GM12878 (cell line): ENCODE data around the gene MEGF9. TPM values are rescaled to one million over a fixed set of nuclear protein-coding genes. Genes with fewer than 3 reads are reported as not detected.

Experiments used
- ATAC-seq: fragments of 200-7000 bp; cut with Tn5 transposase; 3 replicates; pipeline ENCODE4 v1.9.1; 2020; ENCODE audit warnings: mild to moderate bottlenecking, moderate library complexity
- BruUV-seq: library from RNA; stranded (reverse); fragments of 400-500 nt; replicated peaks from 2 replicates; lab custom pipeline; 2021; lab: Mats Ljungman, UMichigan
- CTCF ChIA-PET: fragments of 300-600 bp; sonication (Branson Sonifier 250); formaldehyde crosslinking; extraction: SDS; loops from one replicate; lab custom pipeline; 2021; ENCODE audit warnings: inconsistent platforms; lab: Yijun Ruan, JAX
- POLR2A ChIA-PET: fragments of 350-600 bp; formaldehyde crosslinking; extraction: SDS; loops from one replicate; lab custom pipeline; 2021; ENCODE audit warnings: inconsistent platforms; lab: Charles Lee
- RAD21 ChIA-PET: fragments of 300-600 bp; sonication (Branson Sonifier 250); formaldehyde crosslinking; loops from one replicate; lab custom pipeline; 2023; ENCODE audit warnings: antibody characterized with exemption; ENCODE audit not compliant: unreplicated experiment; lab: Charles Lee
- SMC1A ChIA-PET: fragments of 300-600 bp; sonication (Branson Sonifier 250); formaldehyde crosslinking; loops from one replicate; lab custom pipeline; 2023; ENCODE audit not compliant: unreplicated experiment, uncharacterized antibody; lab: Charles Lee
- DNase-seq: peaks from one replicate; pipeline ENCODE4 v3.0.0-alpha.2; 2011; ENCODE audit warnings: low read depth, low spot score
- FAIRE-seq: peaks from 3 replicates; lab custom pipeline; 2011; peaks lifted over from hg19 to GRCh38; lab: Jason Lieb, UNC
- H2AFZ ChIP-seq: 2 replicates; pipeline ENCODE4 v1.6.0; 2011; ENCODE audit warnings: low read depth, low read length, control low read depth; ENCODE audit not compliant: control insufficient read depth
- H3K27ac ChIP-seq: 2 replicates; pipeline ENCODE4 v1.5.1; 2011; ENCODE audit warnings: control low read depth; ENCODE audit not compliant: control insufficient read depth, insufficient read depth
- H3K27me3 ChIP-seq, 2 experiments: replicated peaks in 1 of 2; 2 replicates each; pipeline versions ENCODE4 v1.6.0 to v1.6.1; 2011; ENCODE audit warnings: low read length in 1 of 2; ENCODE audit not compliant: control insufficient read depth in 2 of 2, insufficient read depth in 2 of 2
- H3K36me3 ChIP-seq, 2 experiments: 2 replicates each; pipeline ENCODE4 v1.5.1; 2011; ENCODE audit warnings: low read length in 1 of 2; ENCODE audit not compliant: control insufficient read depth in 2 of 2, insufficient read depth in 2 of 2
- H3K4me1 ChIP-seq: 2 replicates; pipeline ENCODE4 v1.6.1; 2011; ENCODE audit warnings: mild to moderate bottlenecking, low read length, moderate library complexity, mixed read lengths; ENCODE audit not compliant: control insufficient read depth, insufficient read depth
- H3K4me2 ChIP-seq: 2 replicates; pipeline ENCODE4 v1.6.0; 2011; ENCODE audit warnings: control low read depth; ENCODE audit not compliant: control insufficient read depth, insufficient read depth
- H3K4me3 ChIP-seq: fragments of 200-600 bp; sonication (generic); 2 replicates; pipeline ENCODE4 v1.5.1; 2016
- H3K79me2 ChIP-seq: 2 replicates; pipeline ENCODE4 v1.6.0; 2011; ENCODE audit warnings: low read length; ENCODE audit not compliant: control insufficient read depth, insufficient read depth
- H3K9ac ChIP-seq: 2 replicates; pipeline ENCODE4 v1.8.0; 2011; ENCODE audit warnings: low read length, control low read depth, mixed read lengths; ENCODE audit not compliant: control insufficient read depth, insufficient read depth
- H3K9me3 ChIP-seq: replicated peaks from 3 replicates; pipeline ENCODE4 v1.5.1; 2011; ENCODE audit warnings: mild to moderate bottlenecking, low read length; ENCODE audit not compliant: control insufficient read depth, insufficient read depth
- H4K20me1 ChIP-seq: 2 replicates; pipeline ENCODE4 v1.6.0; 2011; ENCODE audit not compliant: control insufficient read depth, insufficient read depth
- EED ChIP-seq: sonication (generic); IDR thresholded peaks from 2 replicates; pipeline ENCODE4 v1.6.1; 2016; ENCODE audit warnings: antibody characterized with exemption, low read depth
- ETV6 ChIP-seq, 2 experiments: fragments of 450-650 bp in 1 of 2; IDR thresholded peaks in 1 of 2; conservative IDR thresholded peaks in 1 of 2; 2 replicates each; pipeline ENCODE4 v1.6.1; 2014; ENCODE audit warnings: antibody characterized with exemption in 1 of 2, borderline replicate concordance in 1 of 2, low read depth in 1 of 2, mild to moderate bottlenecking in 1 of 2, moderate library complexity in 1 of 2
- EZH2 ChIP-seq: IDR thresholded peaks from 2 replicates; pipeline ENCODE4 v1.6.1; 2012; ENCODE audit warnings: low read depth, mild to moderate bottlenecking, control low read depth, inconsistent platforms, low read length, borderline replicate concordance; ENCODE audit not compliant: control insufficient read depth
- FOS ChIP-seq: IDR thresholded peaks from 3 replicates; pipeline ENCODE4 v1.6.1; 2011; ENCODE audit warnings: borderline replicate concordance; ENCODE audit not compliant: insufficient read length; ENCODE audit errors: extremely low read depth
- HDAC6 ChIP-seq: fragments of 200-600 bp; sonication (generic); IDR thresholded peaks from one replicate; pipeline ENCODE4 v1.8.0; 2017; ENCODE audit warnings: antibody characterized with exemption; ENCODE audit not compliant: unreplicated experiment
- IKZF2 ChIP-seq, 2 experiments: fragments of 450-650 bp; IDR thresholded peaks; 2 replicates each; pipeline ENCODE4 v1.6.1; 2017; ENCODE audit warnings: mild to moderate bottlenecking in 2 of 2, moderate library complexity in 2 of 2
- MXI1 ChIP-seq: fragments of 150-350 bp; IDR thresholded peaks from 2 replicates; pipeline ENCODE4 v1.6.1; 2011; ENCODE audit warnings: low read depth, mild to moderate bottlenecking, inconsistent platforms, low read length, improper control_type of control experiment
- NFXL1 ChIP-seq: fragments of 450-650 bp; IDR thresholded peaks from 2 replicates; pipeline ENCODE4 v1.6.1; 2017; ENCODE audit warnings: antibody characterized with exemption, mild to moderate bottlenecking, borderline replicate concordance
- NRF1 ChIP-seq: conservative IDR thresholded peaks from 2 replicates; pipeline ENCODE4 v1.6.1; 2011; ENCODE audit warnings: mild to moderate bottlenecking, low read depth, low read length, improper control_type of control experiment
- RELA ChIP-seq: fragments of 450-650 bp; IDR thresholded peaks from 2 replicates; pipeline ENCODE4 v1.8.0; 2014; ENCODE audit warnings: borderline replicate concordance; ENCODE audit not compliant: partially characterized antibody
- RFX5 ChIP-seq: IDR thresholded peaks from 2 replicates; pipeline ENCODE4 v1.6.1; 2011; ENCODE audit warnings: low read depth, low read length, improper control_type of control experiment
- SPI1 ChIP-seq: IDR thresholded peaks from 2 replicates; pipeline ENCODE4 v1.6.1; 2011; ENCODE audit warnings: low read depth, mild to moderate bottlenecking, low read length, moderate library complexity, borderline replicate concordance; ENCODE audit not compliant: insufficient read depth
- SREBF1 ChIP-seq: IDR thresholded peaks from 2 replicates; pipeline ENCODE4 v1.6.1; 2012; ENCODE audit warnings: mild to moderate bottlenecking, low read length
- SRF ChIP-seq, 2 experiments: IDR thresholded peaks; 2 replicates each; pipeline ENCODE4 v1.6.1; 2011; ENCODE audit warnings: low read depth in 2 of 2, low read length in 2 of 2, mild to moderate bottlenecking in 1 of 2, moderate library complexity in 1 of 2
- WGBS: methylation state at CpG from one replicate; pipeline ENCODE4 v1.1.6; 2016; ENCODE audit warnings: low lambda C conversion rate; ENCODE audit not compliant: insufficient replicate concordance, insufficient coverage; ENCODE audit errors: missing lambda C conversion rate; 5-methylcytosine and 5-hydroxymethylcytosine counted together
- in situ Hi-C: fragments of 300-500 bp; cut with MboI; formaldehyde crosslinking; loops from 9 replicates; pipeline ENCODE4 v1.14.3; 2018; ENCODE audit warnings: mixed read lengths
- intact Hi-C: fragments of 100-400 bp; cut with micrococcal nuclease; formaldehyde crosslinking; loops from one replicate; pipeline ENCODE4 v1.14.2; 2022; ENCODE audit not compliant: unreplicated experiment
- polyA plus RNA-seq, 11 experiments: library from polyadenylated mRNA; depleted of rRNA in 4 of 11; unstranded in 6 of 11; stranded (reverse) in 5 of 11; fragments of >200 nt; fragmentation: Nextera tagmentation in 4 of 11; fragmentation: Illumina TruSeq in 1 of 11; extraction: Ambion mirVana in 4 of 11; extraction: Trizol in 1 of 11; gene quantifications; 1 replicate in 1 of 11; 2 replicates in 10 of 11; pipeline versions ENCODE4 v1.2.1 to v1.2.3, GENCODE V29; 2011 to 2016; ENCODE audit warnings: inconsistent platforms in 2 of 11, missing spikeins in 2 of 11, low read depth in 1 of 11
- total RNA-seq, 4 experiments: library from RNA; depleted of rRNA in 3 of 4; stranded (reverse); fragments of >200 nt in 3 of 4; fragmentation: Illumina TruSeq in 1 of 4; extraction: Trizol in 1 of 4; gene quantifications; 2 replicates each; pipeline versions ENCODE4 v1.2.1 to v1.2.3, GENCODE V29; 2013 to 2021
- TF ChIP-seq, protein P1 (sequence below): fragments of 450-650 bp; IDR thresholded peaks from 2 replicates; pipeline ENCODE4 v1.6.1; 2017; ENCODE audit warnings: mild to moderate bottlenecking, moderate library complexity
- TF ChIP-seq, protein P2 (sequence below): fragments of 450-650 bp; IDR thresholded peaks from 2 replicates; pipeline ENCODE4 v1.6.1; 2016; ENCODE audit warnings: mild to moderate bottlenecking
- TF ChIP-seq, protein P3 (sequence below): fragments of 450-650 bp; IDR thresholded peaks from 2 replicates; pipeline ENCODE4 v1.6.1; 2018; ENCODE audit warnings: borderline replicate concordance, mild to moderate bottlenecking; ENCODE audit not compliant: partially characterized antibody

The MEGF9 gene
- total and polyA plus RNA-seq, 10 of the 15 experiments (the other 5 are each of a cell fraction or from before 2014, with no cell fraction given): 0.71 to 5.1 (median 2.6) TPM

GRCh38 chr9:120741701-120742100, 27.4 kb upstream of the MEGF9 start:
- in situ Hi-C loops (no loop called here), intact Hi-C loops (loop anchor here (5.0 to 10.0 kb wide), 2 partner anchors 321 to 653 kb away; no protein-coding TSS in a partner anchor)
- Histone ChIP-seq H3K4me1 (no peaks in the 10 kb centered on the region), H3K36me3 (no peaks in the 10 kb centered on the region), H2AFZ (no peak overlapping the region), H3K9ac (no peak overlapping the region), H3K79me2 (no peaks in the 10 kb centered on the region), H3K4me2 (no peak overlapping the region), H3K27ac (no peak overlapping the region), H3K27me3 (no peaks in the 10 kb centered on the region), H4K20me1 (no peaks in the 10 kb centered on the region), H3K4me3 (no peak overlapping the region), H3K9me3 (no peaks in the 10 kb centered on the region)
- FAIRE-seq: no peak
- RAD21 ChIA-PET: no interaction called here
- no TSS peak for BruUV-seq
- ATAC-seq: no peak
- SMC1A ChIA-PET: no interaction called here
- no peak for DNase-seq
- WGBS: 100% methylated on average over 1 of the region's 1 CpG
- POLR2A ChIA-PET: no interaction called here
- CTCF ChIA-PET: interaction anchor here (1.2 to 2.0 kb wide), 3 partner anchors 14 to 318 kb away, joined by 3 to 7 read pairs (median 5); no protein-coding TSS in a partner anchor
- TF ChIP-seq FOS (no peak), HDAC6 (no peak), NRF1 (no peak), EED (no peak), SPI1 (no peak), NFXL1 (no peak), SRF (IDR thresholded peaks at IDR 0.05; ENCODE audit: low read depth in 2 of 2, low read length in 2 of 2) (no peak), RFX5 (no peak), MXI1 (no peak), SREBF1 (no peak), RELA (no peak), ETV6 (conservative IDR thresholded peaks at IDR 0.05 in 1 of 2, IDR thresholded peaks at IDR 0.05 in 1 of 2; ENCODE audit: borderline replicate concordance in 1 of 2, low read depth in 1 of 2) (no peak), EZH2 (no peak), IKZF2 (IDR thresholded peaks at IDR 0.05) (no peak)
- TF ChIP-seq, protein P1, sequence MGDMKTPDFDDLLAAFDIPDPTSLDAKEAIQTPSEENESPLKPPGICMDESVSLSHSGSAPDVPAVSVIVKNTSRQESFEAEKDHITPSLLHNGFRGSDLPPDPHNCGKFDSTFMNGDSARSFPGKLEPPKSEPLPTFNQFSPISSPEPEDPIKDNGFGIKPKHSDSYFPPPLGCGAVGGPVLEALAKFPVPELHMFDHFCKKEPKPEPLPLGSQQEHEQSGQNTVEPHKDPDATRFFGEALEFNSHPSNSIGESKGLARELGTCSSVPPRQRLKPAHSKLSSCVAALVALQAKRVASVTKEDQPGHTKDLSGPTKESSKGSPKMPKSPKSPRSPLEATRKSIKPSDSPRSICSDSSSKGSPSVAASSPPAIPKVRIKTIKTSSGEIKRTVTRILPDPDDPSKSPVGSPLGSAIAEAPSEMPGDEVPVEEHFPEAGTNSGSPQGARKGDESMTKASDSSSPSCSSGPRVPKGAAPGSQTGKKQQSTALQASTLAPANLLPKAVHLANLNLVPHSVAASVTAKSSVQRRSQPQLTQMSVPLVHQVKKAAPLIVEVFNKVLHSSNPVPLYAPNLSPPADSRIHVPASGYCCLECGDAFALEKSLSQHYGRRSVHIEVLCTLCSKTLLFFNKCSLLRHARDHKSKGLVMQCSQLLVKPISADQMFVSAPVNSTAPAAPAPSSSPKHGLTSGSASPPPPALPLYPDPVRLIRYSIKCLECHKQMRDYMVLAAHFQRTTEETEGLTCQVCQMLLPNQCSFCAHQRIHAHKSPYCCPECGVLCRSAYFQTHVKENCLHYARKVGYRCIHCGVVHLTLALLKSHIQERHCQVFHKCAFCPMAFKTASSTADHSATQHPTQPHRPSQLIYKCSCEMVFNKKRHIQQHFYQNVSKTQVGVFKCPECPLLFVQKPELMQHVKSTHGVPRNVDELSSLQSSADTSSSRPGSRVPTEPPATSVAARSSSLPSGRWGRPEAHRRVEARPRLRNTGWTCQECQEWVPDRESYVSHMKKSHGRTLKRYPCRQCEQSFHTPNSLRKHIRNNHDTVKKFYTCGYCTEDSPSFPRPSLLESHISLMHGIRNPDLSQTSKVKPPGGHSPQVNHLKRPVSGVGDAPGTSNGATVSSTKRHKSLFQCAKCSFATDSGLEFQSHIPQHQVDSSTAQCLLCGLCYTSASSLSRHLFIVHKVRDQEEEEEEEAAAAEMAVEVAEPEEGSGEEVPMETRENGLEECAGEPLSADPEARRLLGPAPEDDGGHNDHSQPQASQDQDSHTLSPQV: no peak
- TF ChIP-seq, protein P2, sequence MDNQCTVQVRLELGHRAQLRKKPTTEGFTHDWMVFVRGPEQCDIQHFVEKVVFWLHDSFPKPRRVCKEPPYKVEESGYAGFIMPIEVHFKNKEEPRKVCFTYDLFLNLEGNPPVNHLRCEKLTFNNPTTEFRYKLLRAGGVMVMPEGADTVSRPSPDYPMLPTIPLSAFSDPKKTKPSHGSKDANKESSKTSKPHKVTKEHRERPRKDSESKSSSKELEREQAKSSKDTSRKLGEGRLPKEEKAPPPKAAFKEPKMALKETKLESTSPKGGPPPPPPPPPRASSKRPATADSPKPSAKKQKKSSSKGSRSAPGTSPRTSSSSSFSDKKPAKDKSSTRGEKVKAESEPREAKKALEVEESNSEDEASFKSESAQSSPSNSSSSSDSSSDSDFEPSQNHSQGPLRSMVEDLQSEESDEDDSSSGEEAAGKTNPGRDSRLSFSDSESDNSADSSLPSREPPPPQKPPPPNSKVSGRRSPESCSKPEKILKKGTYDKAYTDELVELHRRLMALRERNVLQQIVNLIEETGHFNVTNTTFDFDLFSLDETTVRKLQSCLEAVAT: no peak
- TF ChIP-seq, protein P3, sequence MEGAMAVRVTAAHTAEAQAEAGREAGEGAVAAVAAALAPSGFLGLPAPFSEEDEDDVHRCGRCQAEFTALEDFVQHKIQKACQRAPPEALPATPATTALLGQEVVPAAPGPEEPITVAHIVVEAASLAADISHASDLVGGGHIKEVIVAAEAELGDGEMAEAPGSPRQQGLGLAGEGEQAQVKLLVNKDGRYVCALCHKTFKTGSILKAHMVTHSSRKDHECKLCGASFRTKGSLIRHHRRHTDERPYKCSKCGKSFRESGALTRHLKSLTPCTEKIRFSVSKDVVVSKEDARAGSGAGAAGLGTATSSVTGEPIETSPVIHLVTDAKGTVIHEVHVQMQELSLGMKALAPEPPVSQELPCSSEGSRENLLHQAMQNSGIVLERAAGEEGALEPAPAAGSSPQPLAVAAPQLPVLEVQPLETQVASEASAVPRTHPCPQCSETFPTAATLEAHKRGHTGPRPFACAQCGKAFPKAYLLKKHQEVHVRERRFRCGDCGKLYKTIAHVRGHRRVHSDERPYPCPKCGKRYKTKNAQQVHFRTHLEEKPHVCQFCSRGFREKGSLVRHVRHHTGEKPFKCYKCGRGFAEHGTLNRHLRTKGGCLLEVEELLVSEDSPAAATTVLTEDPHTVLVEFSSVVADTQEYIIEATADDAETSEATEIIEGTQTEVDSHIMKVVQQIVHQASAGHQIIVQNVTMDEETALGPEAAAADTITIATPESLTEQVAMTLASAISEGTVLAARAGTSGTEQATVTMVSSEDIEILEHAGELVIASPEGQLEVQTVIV: no peak
